HG02973 (cell line): ENCODE measurements around the gene BHLHE23.

Experiments used
- ATAC-seq: cut with Tn5 transposase; IDR thresholded peaks from one replicate; pipeline ENCODE4 v1.9.1; 2021; ENCODE audit warnings: moderate library complexity; ENCODE audit not compliant: unreplicated experiment

BHLHE23 gene

DNA sequence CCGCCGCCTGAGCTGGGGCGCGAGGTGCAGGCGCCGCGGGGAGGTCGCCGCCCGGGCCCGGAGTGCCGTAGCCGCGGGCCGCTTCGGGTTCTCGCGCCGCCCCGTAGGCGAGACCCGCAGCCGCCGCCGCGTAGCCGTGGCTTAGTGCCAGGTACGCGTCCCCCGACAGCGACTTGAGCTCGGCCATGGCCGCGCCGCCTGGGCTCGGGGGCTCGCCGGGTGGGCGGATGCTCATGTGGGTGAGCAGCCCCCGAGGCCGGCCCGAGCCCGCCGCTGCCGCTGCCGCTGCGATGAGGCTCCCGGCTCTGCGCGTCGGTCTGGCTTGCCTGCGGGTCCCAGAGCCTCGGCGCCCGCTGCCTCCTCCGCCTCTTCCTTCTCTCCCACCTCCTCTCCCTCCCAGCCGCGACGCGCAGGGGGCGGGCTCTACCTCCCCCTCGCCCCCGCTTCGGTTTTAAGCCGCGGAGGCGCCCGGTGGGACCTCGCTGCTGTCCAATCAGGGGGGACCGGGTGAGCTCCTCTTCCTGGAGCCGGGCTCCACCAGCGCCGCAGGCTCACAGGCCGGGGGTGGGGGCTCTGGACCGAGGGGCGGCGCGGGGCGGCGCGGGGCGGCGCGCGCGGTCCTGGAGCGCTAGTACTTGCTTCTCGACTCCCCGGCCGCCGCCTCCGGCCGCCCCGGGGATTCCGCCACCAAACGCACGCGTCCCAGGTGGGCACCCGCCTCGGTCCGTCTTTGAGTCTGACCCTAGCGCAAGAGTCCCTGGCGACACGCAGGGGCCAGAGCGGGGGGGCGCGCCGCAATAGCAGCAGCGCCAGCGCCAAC lies at the start of gene BHLHE23:
TSS of gene BHLHE23 (minus strand) at position 425 of the 820 bp plus-strand sequence. CDS start at position 235, 190 bp downstream.
- no peak for ATAC-seq

DNA sequence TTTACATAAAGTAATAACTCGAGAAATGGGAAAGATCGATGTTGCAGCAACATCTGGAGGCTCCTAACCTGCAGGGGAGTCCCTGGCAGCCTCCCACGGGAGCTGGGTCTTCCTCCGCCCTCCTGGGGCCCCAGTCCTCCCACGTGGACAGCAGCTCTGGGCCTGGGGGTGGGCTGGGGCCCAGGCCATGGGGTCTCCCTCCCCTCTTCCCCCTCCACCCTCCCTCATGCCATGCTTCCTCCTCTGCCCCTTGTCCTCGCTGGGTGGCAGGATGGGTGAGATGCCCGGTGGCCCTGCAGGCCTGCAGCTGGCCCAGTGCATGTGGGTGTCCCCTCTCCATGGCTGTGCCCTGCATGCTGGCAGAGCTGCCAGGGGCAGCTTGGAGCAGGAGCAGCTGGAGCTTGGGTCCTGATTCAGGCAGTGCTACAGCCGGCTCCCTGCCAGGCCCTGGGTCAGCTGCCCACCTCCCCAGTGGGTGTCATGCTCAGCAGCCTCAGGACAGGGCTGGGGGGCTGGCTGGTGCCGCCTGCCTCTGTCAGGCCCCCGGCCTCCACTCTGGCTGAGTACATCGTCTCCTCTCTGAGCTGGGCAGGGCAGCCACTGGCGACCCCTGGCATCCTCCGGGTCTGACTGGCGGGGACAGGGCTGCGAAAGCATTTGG lies 48.9 kb upstream of the BHLHE23 start:
- ATAC-seq, result no peak

DNA sequence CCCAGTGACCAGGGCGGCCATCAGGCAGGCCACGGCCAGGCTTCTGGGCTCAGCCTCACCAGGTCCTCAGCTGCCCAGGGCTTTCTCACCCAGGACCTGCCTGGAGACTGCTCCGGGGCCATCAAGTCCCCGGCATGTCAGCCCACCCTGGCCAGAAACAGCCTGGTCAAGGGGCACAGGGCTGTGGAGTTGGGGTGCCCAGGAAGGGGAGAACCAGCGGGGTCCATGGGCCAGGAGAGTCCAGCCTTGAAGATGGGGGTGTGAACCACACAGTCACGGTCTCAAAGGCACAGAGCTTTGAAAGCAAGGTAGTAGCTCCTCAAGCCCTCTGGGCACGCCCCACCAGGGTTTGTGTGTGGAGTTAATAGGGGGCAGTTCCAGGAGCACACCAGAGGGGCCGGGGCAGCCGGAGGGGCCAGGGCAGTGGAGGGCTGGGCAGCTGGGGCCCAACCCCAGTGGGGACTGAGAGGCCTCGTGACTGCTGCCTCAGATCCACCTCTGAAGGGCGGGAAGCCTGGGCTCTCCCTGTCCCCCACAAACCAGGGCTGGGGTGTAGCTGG lies 48.0 kb upstream of the BHLHE23 start:
- ATAC-seq, result no peak

DNA sequence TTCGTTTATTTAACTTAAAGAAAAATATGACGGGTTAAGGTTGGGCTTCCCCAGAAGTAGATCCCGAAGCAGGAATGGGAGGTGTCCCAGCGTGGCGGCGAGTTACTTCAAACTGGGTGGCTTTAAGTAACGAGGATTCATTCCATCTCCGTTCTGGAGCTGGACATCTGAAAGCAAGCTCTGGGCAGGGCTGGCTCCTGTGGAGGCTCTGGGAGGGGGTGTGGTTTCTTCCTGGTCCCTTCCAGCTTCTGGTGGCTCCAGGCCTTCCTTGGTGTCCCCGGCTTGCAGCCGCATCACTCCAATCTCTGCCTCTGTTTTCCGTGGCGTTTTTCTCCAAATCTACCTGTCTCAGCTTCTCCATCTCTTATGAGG lies 47.3 kb upstream of the BHLHE23 start:
- ATAC-seq, result no peak

DNA sequence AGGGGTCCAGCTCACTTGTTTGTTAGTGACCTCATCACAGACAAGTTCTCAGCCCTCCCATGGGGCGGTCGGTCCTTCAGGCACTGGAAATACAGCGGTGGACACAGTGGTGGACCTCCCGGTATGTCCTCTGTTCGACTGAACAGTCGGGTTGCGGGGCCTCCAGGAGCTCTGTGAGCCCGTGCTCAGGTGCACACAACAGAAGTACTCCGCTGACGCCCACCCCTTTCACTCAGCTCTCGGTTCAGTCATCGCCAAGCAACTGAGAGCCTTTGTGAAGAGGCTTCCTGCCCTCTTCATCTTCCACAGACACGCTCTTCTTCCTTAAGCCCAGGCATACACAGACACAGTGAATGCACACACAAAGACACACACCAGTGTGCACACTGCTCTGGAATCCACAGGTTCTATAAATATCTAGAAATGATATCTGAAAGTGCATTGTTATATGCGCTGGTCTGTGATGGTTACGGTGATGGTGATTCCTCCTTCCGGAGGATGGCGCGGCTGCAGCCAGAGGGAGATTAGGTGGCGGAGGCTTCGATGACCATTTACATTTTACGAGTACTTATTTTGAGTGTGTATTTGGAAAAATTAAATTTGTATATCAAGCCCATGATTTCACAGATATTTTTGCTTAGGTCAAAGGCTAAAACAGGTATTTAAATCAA lies 46.8 kb upstream of the BHLHE23 start:
- no peak for ATAC-seq

DNA sequence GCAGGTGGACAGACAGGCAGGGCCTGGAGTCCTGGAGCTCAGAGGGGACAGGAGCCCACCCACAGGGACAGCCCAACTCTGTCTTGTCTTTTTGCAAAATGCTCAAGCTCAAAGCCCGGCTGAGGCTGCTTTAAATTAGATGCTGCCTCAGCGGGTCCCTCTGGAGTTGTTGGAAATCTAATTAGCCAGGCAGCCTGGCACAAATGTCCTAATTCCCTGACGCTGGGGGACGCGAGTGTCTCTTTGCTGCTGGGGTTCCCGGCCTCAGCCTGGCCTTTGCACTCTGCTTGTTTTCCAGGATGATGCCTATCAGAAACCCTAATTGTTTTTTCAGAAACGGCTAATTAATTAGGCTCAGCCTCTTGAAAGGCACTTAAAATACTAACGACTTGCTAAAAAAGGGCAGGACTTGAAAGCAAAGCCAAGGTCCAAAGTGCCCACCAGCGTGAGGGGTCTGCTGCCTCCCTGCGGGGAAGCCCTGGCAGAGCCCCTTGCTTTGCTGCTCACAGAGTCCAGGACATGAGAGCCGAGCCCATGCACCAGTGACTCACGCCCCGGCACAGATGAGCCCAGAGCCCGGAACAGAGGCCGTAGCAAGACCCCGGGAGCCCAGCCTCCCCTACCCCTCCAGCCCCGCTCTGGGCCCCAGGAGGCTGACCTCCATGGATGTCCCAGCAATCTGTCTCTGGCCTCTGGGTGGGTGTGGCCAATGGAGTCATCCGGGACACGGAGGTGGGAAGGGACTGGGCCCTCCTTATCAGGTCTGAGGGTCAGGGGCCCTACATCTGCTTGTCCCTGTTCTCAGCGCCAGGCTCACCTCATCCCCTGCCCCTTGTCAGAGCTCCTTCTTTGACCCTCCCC lies 46.0 kb upstream of the BHLHE23 start:
- no peak for ATAC-seq

DNA sequence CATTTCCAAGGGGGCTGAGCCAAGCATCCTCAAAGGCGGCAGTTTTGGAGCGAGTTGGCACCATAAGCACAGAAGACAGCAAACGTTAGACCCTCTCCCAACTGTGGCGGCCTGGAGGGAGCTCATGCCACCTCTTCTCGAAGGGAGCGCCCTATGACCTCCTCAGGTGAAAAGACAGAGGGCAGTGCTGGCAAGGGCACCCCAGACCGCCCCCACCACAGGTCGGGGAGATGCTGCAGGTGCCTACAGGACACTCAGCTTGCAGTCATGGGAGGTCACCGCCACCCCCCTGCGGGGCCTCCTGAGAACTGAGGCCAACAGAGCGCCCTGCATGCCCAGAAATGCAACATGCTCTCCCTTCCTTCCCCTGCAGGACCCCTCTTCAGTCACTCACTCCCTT lies 45.1 kb upstream of the BHLHE23 start:
- no peak for ATAC-seq

DNA sequence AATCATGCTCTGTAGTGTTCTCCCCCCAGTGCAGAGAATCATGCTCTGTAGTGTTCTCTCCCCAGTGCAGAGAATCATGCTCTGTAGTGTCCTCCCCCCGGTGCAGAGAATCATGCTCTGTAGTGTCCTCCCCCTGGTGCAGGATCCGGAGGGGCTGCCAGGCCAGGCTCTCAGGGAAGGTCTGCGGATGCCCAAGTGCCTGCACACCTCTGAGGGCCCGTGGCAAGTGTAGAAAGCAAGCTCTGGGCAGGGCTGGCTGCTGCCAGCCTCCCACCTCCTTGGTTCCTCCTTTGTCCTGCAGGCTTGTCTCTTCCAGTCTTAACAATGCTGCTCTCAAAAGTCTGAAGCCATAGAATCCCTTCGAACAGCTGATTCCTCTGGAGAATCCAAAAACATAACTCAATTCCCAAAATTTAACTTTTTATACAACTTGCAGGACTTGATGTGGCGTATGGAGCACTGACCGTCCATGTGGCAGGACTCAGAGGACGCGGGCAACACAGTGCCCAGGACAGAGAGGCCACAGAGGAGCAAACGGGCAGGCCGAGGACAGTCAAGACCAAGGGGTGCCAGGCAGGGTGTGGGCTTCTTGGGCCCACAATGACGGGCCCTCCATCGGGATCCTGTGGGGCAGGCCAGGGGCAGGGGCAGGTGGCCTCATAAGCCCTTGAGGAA lies 44.6 kb upstream of the BHLHE23 start:
- ATAC-seq, result no peak

DNA sequence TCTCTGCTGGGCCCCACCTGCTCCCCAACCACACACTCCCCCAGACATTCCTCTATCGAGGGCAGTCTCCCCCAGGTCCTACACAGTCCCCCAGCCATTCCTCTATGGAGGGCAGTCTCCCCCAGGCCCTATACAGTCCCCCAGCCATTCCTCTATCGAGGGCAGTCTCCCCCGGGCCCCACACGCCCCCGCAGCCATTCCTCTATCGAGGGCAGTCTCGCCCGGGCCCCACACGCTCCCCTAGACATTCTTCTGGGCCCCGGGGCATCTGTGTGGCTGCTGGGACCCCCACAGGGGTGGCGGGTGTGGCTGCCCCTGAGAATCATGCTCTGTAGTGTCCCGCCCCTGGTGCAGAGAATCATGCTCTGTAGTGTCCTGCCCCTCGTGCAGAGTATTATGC lies 43.6 kb upstream of the BHLHE23 start:
- ATAC-seq, result no peak

DNA sequence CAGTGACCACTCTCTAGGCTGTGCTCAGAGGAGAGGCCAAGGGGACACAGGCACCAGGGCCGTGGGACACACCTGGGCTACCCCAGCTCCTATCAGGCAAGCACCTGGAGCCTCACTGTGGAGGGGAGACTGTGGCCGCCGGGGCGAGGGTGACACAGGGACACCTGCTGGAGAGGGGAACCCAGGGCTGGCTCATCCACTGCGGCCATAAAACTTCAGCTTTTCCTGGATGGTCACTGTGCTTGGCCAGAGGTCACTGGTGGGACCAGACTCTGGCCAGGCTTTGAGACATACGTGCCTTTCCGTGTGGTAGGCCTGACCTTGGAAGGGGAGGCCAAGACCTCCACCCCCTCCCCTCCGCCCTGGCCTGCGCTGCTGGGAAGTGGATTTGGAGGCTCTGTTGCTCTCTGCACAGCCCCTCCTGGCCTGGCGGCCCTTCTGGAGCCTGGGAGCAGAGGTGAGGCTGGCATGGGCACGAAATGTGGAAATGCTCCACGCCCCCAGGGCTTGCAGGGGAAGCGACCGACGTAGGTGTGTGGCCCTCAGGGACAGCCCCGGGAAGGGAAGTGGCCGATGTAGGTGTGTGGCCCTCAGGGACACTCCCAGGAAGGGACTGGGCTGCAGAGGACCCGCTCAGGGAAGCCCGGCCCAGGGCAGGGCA lies 42.9 kb upstream of the BHLHE23 start:
- no peak for ATAC-seq

DNA sequence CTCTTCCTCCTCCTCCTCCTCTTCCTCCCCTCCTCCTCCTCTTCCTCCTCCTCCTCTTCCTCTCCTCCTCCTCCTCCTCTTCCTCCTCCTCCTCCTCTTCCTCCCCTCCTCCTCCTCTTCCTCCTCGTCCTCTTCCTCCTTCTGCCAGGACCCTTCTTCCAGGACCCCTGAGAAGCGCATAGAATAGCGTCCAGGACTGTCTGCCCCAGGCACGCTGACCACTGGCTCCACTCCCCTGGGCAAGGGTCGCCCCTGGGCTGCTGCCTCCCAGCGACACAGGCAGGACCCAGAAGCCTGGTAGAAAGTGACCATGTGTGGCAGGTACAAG lies 42.4 kb upstream of the BHLHE23 start:
- ATAC-seq, result no peak

DNA sequence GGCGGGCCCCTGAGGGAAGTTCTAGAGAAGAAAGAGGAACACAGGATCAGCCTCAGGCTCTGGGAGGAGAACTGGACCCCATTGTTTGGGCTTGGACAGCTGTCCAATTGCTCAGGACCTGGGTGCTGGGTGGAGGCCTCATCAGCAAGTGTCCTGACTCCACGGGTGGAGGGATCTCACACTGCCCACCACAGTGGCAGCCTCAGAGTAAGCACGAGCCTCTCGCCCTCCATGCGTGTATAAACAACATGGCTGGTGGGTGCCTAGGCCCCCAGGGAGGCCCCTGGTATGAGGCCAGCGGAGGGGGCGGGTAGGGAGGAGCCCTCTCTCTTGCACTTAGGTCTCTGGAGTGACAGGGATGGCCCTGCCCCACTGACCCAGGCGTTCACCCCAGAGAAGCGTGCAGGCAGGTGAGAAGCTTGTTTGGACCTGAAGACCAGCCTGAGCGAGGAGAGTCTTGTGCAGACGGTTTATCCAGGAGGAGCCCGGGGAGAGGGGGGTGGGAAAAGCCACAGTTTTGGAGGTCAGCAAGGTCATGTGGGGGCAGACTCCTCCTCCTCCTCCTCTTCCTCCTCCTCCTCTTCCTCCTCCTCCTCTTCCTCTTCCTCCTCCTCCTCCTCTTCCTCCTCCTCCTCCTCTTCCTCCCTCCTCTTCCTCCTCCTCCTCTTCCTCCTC lies 41.9 kb upstream of the BHLHE23 start:
- no peak for ATAC-seq

DNA sequence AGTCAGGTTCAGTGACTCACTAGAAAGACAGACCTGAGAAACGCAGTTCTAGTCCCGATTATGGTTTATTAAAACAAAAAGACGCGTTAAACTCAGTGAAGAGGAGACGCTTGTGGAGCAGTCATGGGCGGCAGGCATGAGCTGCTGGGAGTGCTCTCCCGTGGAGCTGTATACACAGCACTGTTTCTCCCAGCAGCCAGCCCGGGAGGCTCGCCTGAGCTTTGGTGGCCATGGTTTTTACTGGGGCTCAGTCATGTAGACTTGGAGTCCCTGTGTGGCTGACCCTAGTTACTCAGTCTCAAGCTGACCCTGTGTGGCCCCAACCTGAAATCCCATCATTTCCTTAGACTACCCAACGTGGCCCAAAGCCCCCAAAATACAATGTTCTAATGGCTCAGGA lies 41.2 kb upstream of the BHLHE23 start:
- no peak for ATAC-seq

DNA sequence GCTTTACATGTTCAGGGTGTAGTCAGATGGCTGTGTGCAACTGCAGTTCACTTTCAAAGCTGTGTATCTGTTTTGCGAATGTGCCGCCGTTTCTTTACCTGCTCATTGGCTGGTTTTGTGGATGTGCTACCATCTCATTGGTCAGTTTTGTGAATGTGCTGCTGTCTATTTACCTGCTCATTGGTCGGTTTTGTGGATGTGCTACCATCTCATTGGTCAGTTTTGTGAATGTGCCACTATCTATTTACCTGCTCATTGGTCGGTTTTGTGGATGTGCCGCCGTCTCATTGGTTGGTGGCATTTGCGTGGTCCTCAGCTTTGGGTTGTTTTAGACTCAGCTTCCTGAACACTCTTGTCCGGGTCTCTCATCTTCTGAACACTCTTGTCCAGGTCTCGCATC lies 40.5 kb upstream of the BHLHE23 start:
- ATAC-seq, result no peak

DNA sequence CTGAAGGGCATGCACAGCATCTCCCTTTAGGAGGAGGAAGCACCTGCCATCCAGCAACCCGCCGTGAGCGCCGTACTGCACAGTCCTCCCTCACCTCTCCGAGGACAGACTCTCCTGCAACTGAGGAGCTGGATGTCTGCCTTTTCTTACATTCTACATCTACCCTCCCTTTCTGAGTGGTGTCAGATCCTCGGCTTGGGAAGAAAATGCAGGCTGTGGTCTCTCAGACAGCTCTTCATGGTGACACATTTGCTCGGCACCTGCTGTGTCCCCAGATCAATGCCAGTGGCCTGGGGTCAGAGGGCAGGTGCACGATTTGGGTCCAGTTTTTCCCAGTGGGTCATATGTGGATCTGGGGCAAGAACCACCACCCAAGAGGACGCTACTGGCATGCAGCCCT lies 40.1 kb upstream of the BHLHE23 start:
- ATAC-seq, result no peak

DNA sequence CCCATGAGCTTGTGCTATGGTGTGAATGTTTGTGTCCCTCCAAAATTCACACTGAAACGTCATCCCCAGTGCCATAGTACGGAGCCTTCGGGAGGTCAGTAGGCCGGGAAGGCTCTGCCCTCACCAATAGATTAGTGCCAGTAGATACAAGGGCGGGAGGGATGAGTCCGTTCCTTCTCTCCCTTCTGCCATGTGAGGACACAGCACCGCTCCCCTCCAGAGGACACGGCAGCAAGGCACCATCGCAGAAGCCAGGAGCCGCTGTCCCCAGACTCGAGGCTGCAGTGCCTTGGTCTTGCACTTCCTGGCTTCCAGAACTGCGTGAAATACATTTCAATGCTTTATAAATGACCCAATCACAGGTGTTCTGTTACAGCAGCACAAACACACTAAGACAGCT lies 39.2 kb upstream of the BHLHE23 start:
- ATAC-seq, result no peak

DNA sequence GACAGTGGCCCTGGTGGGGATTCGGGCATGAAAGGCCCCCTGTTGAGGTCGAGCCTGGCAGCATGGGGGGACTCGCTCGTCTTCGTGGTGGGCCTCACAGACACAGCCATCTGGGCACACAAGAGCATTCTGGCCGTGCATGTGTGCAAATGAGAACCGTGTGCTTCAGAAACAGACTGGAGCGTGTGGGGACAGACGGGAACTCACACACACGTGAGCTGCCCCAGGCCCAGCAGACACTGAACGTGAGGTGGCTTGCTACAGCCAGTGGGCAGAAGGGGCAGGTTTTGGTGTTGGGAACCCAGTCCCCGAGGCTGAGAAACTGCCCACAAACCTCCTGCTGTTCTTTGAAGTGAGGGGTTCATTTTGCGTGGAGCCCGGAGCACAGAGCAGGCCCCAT lies 38.6 kb upstream of the BHLHE23 start:
- ATAC-seq, result no peak

DNA sequence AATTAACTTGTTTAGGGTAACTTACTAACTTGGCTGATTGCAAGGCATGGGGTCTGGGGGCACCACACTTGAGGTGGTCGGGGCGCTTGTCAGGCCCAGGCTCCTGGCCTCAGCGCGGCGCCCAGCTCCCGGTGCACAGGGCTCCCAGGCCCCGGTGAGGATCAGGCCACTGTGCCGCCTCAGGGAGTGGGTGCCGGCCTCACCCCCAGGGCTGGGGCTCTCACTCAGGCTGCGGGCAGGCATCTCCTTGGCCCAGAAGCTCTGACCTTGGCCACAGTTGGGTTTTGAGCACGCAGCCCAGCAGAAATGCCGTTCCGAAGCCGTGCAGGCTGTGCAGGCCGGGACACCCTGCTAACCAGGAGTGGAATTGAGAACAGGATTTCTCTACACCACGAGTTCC lies 37.8 kb upstream of the BHLHE23 start:
- no peak for ATAC-seq

DNA sequence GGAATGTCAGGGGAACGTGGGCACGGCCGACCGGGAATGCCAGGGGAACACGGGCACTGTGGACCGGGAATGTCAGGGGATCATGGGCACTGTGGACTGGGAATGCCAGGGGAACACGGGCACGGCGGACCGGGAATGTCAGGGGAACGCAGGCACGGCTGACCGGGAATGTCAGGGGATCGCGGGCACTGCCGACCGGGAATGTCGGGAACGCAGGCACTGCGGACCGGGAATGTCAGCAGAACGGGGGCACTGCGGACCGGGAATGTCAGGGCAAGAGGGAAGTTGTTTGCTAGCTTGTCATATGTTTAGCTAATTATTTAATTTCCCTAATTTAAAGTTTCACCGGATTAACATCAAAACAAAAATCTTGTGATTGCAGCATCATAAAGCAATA lies 37.4 kb upstream of the BHLHE23 start:
- ATAC-seq, result no peak
